Right lobe of liver (tissue), 6 donors: ENCODE results near the gene EHD1. TPM values are rescaled to one million over a fixed set of nuclear protein-coding genes. Genes with fewer than 3 reads are reported as not detected.

Experiments used
- ATAC-seq, 4 donors: fragments of 200-7000 bp; cut with Tn5 transposase; one replicate each; pipeline ENCODE4 v1.9.1; 2020; ENCODE audit warnings: mild to moderate bottlenecking in 4 of 4, moderate library complexity in 4 of 4
- DNase-seq, 3 donors: peaks; one replicate each; pipeline ENCODE4 v3.0.0-alpha.2; 2020
- H3K27ac ChIP-seq, 3 donors: fragments of 200-600 bp; one replicate each; pipeline ENCODE4 v1.8.0; 2022
- H3K27me3 ChIP-seq, 2 donors: fragments of 200-600 bp; one replicate each; pipeline ENCODE4 v1.8.0; 2022
- H3K36me3 ChIP-seq, 4 donors: fragments of 200-600 bp; sonication (generic) in 1 of 4; one replicate each; pipeline versions ENCODE4 v1.5.1 to v1.8.0; 2017 to 2022; ENCODE audit warnings: control low read depth in 1 of 4
- H3K4me1 ChIP-seq, 4 donors: fragments of 200-600 bp; sonication (generic) in 1 of 4; one replicate each; pipeline versions ENCODE4 v1.5.1 to v1.8.0; 2017 to 2022; ENCODE audit warnings: control low read depth in 1 of 4
- H3K4me3 ChIP-seq, 3 donors: fragments of 200-600 bp; one replicate each; pipeline ENCODE4 v1.8.0; 2022
- H3K9me3 ChIP-seq, 4 donors: fragments of 200-600 bp; sonication (generic) in 1 of 4; one replicate each; pipeline versions ENCODE4 v1.5.1 to v1.8.0; 2017 to 2022; ENCODE audit warnings: control low read depth in 1 of 4
- POLR2A ChIP-seq: fragments of 450-650 bp; IDR thresholded peaks from one replicate; pipeline ENCODE4 v1.6.1; 2017; ENCODE audit warnings: antibody characterized with exemption, mild to moderate bottlenecking
- WGBS: methylation state at CpG from one replicate; pipeline ENCODE4 v1.1.6; 2018; ENCODE audit warnings: low coverage, low lambda C conversion rate; ENCODE audit not compliant: insufficient coverage; ENCODE audit errors: missing lambda C conversion rate; 5-methylcytosine and 5-hydroxymethylcytosine counted together
- intact Hi-C, 2 donors: fragments of 100-400 bp; cut with DNase I; formaldehyde crosslinking; loops; one replicate each; pipeline versions ENCODE4 v1.11.2 to v1.14.1; 2022
- total RNA-seq, 6 experiments: library from RNA; depleted of rRNA in 2 of 6; stranded (reverse); fragments of >200 nt in 2 of 6; fragmentation: NEBNext Ultra II Directional in 3 of 6; extraction: Animal tissue kit (Norgen Biotek cat#: 25700) in 3 of 6; gene quantifications; one replicate each; pipeline versions ENCODE4 v1.1.0 to v1.2.4, GENCODE V29; 2016 to 2023
- TF ChIP-seq, protein P1 (sequence below), 4 donors: fragments of 200-600 bp in 3 of 4; fragments of 450-650 bp in 1 of 4; IDR thresholded peaks; one replicate each; pipeline versions ENCODE4 v1.5.1 to v1.8.0; 2016 to 2022; ENCODE audit warnings: antibody characterized with exemption in 4 of 4, mild to moderate bottlenecking in 2 of 4
- donor health status: DM: no; HTN: yes; CAD: no.
- donor health status: DM: no; HTN: no; CAD: no.
- donor health status: DM: no; HTN: no; CAD: no.
- donor health status: DM: no; HTN: yes; CAD: no.
- donor health status: DM: no; HTN: yes; CAD: no.

Gene EHD1
- total RNA-seq, 6 experiments from 2014 or later, result 18.8 to 36.1 (median 26.3) TPM

DNA sequence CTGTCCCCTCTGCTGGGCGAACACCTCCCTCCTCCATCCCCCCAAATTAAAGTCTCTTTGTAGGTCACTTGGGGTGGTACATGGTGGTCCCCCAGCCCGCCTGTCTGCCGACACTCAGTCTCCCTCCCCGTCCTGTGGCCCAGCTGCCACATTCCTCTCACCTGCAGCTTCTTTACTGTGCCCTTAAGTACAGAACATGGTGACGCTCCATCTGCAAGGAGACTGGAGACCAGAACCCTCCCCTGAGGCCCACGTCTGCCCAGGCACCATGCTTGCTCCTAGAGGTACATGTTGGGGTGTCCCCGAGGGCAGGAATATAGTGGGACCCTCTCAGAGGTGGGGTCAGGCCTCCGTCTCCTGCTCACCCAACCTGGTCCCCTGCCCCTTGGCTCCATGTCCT, 5.6 kb upstream of the EHD1 start:
- no peak for DNase-seq
- no peaks in the 10 kb centered on the region for H3K36me3 ChIP-seq
- intact Hi-C loops, result no loop called here
- WGBS, result 84% methylated on average over 7 of the region's 8 CpGs
- no peak for TF ChIP-seq POLR2A
- TF ChIP-seq, protein P1, sequence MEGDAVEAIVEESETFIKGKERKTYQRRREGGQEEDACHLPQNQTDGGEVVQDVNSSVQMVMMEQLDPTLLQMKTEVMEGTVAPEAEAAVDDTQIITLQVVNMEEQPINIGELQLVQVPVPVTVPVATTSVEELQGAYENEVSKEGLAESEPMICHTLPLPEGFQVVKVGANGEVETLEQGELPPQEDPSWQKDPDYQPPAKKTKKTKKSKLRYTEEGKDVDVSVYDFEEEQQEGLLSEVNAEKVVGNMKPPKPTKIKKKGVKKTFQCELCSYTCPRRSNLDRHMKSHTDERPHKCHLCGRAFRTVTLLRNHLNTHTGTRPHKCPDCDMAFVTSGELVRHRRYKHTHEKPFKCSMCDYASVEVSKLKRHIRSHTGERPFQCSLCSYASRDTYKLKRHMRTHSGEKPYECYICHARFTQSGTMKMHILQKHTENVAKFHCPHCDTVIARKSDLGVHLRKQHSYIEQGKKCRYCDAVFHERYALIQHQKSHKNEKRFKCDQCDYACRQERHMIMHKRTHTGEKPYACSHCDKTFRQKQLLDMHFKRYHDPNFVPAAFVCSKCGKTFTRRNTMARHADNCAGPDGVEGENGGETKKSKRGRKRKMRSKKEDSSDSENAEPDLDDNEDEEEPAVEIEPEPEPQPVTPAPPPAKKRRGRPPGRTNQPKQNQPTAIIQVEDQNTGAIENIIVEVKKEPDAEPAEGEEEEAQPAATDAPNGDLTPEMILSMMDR (IDR thresholded peaks at IDR 0.05), result no peak
- H3K4me3 ChIP-seq, result no peak overlapping the region
- peaks cover 0 to 32% (median 3%) of the 10 kb centered on the region in 4 donors for H3K4me1 ChIP-seq
- no peaks in the 10 kb centered on the region for H3K27me3 ChIP-seq
- ATAC-seq, result no peak
- no peaks in the 10 kb centered on the region for H3K9me3 ChIP-seq
- no peak overlapping the region for H3K27ac ChIP-seq

- WGBS, result no CpG with 5 or more reads among the region's 5 CpGs
These were observed 5.2 kb upstream of the EHD1 start for GRCh38 chr11:64883575-64883974.

GRCh38 chr11:64882243-64882642, 3.8 kb upstream of the EHD1 start:
- intact Hi-C loops, result no loop called here

More at GRCh38 chr11:64883575-64883974, 5.2 kb upstream of the EHD1 start:
- ATAC-seq, result no peak
- DNase-seq, result no peak
- H3K4me1 ChIP-seq, result peaks cover 0 to 30% (median 3%) of the 10 kb centered on the region in 4 donors
- H3K27ac ChIP-seq, result no peak overlapping the region
- TF ChIP-seq POLR2A, result no peak
- TF ChIP-seq, protein P1 (IDR thresholded peaks at IDR 0.05), result no peak
- intact Hi-C loops, result no loop called here
- no peak overlapping the region for H3K4me3 ChIP-seq
- no peaks in the 10 kb centered on the region for H3K9me3 ChIP-seq
- no peaks in the 10 kb centered on the region for H3K36me3 ChIP-seq
- H3K27me3 ChIP-seq, result no peaks in the 10 kb centered on the region

DNA sequence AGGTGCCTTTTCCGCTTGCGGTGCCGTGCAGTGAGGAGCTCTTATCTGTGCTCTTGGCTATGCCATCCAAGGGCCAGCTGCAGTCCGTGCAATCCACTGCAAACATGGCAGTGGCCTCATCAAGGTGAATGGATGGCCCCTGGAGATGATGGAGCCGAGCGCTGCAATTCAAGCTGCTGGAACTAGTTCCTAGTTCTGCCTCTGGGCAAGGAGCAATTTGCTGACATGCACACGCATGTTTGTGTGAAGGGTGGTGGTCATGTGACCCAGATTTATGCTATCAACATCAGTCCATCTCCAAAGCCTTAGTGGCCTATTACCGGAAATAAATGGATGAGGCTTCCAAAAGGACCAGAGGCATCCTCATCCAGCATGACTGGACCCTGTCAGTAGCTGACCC, 3.1 kb upstream of the EHD1 start:
- peaks cover 0 to 28% (median 3%) of the 10 kb centered on the region in 4 donors for H3K4me1 ChIP-seq
- intact Hi-C loops, result no loop called here
- TF ChIP-seq POLR2A, result no peak
- TF ChIP-seq, protein P1 (IDR thresholded peaks at IDR 0.05), result no peak
- H3K9me3 ChIP-seq, result no peaks in the 10 kb centered on the region
- ATAC-seq (no peak), DNase-seq (no peak)
- H3K27ac ChIP-seq, result no peak overlapping the region
- WGBS, result 96% methylated on average over 4 of the region's 8 CpGs
- no peaks in the 10 kb centered on the region for H3K27me3 ChIP-seq
- H3K4me3 ChIP-seq, result no peak overlapping the region
- no peaks in the 10 kb centered on the region for H3K36me3 ChIP-seq

More at GRCh38 chr11:64882243-64882642, 3.8 kb upstream of the EHD1 start:
- DNase-seq, result no peak
- Histone ChIP-seq H3K9me3 (no peaks in the 10 kb centered on the region), H3K27ac (no peak overlapping the region), H3K4me1 (peaks cover 0 to 20% (median 0%) of the 10 kb centered on the region in 4 donors), H3K36me3 (no peaks in the 10 kb centered on the region), H3K27me3 (no peaks in the 10 kb centered on the region), H3K4me3 (no peak overlapping the region)
- WGBS, result 77% methylated on average over 5 of the region's 5 CpGs
- ATAC-seq, result no peak
- TF ChIP-seq, protein P1 (IDR thresholded peaks at IDR 0.05), result no peak
